Neural crest cell (in vitro differentiated cells): Measurements from ENCODE around the gene CMTM8. TPM values are rescaled to one million over a fixed set of nuclear protein-coding genes. Genes with fewer than 3 reads are reported as not detected.
A peak's percentile ranks its signal among the peaks of the same experiment; 100 is the strongest.
"Not testable (repeated sequence)": the region's sequence is repeated elsewhere in the genome, so short reads cannot be mapped to it uniquely, and the experiment has no call there.

Experiments
- DNase-seq: peaks from one replicate; pipeline ENCODE4 v3.0.0; 2021; ENCODE audit warnings: low read depth, mixed read lengths, low spot score
- H3K27ac Mint-ChIP-seq: one replicate; pipeline ENCODE4 v1.8.0; 2021; ENCODE audit warnings: mild to moderate bottlenecking, mixed read lengths; ENCODE audit not compliant: unreplicated experiment
- H3K27me3 Mint-ChIP-seq: 2 replicates; pipeline ENCODE4 v1.8.0; 2021; ENCODE audit warnings: low read depth, mild to moderate bottlenecking, mixed read lengths
- H3K36me3 Mint-ChIP-seq: 2 replicates; pipeline ENCODE4 v1.8.0; 2021; ENCODE audit warnings: low read depth, mild to moderate bottlenecking, mixed read lengths
- H3K4me1 Mint-ChIP-seq: 2 replicates; pipeline ENCODE4 v1.8.0; 2021; ENCODE audit warnings: mixed read lengths
- H3K4me3 Mint-ChIP-seq: one replicate; pipeline ENCODE4 v1.8.0; 2021; ENCODE audit warnings: mild to moderate bottlenecking, mixed read lengths
- H3K9me3 Mint-ChIP-seq: 2 replicates; pipeline ENCODE4 v1.8.0; 2021; ENCODE audit warnings: mixed read lengths
- long read RNA-seq: library from polyadenylated mRNA; unstranded; transcript quantifications from one replicate; pipeline ENCODE4 v2.0.0, GENCODE V29; 2020
- total RNA-seq: library from RNA; stranded (reverse); gene quantifications from 2 replicates; pipeline ENCODE4 v1.2.1, GENCODE V29; 2021
- TF ChIP-seq, protein P1 (sequence below): fragments of 200-600 bp; sonication (generic); conservative IDR thresholded peaks from 2 replicates; pipeline ENCODE4 v1.5.0; 2021; ENCODE audit warnings: antibody characterized with exemption, mild to moderate bottlenecking

Gene CMTM8, protein sequence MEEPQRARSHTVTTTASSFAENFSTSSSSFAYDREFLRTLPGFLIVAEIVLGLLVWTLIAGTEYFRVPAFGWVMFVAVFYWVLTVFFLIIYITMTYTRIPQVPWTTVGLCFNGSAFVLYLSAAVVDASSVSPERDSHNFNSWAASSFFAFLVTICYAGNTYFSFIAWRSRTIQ
- 4.4 TPM in 2 replicates for total RNA-seq
- long read RNA-seq, result 0 reads

DNA sequence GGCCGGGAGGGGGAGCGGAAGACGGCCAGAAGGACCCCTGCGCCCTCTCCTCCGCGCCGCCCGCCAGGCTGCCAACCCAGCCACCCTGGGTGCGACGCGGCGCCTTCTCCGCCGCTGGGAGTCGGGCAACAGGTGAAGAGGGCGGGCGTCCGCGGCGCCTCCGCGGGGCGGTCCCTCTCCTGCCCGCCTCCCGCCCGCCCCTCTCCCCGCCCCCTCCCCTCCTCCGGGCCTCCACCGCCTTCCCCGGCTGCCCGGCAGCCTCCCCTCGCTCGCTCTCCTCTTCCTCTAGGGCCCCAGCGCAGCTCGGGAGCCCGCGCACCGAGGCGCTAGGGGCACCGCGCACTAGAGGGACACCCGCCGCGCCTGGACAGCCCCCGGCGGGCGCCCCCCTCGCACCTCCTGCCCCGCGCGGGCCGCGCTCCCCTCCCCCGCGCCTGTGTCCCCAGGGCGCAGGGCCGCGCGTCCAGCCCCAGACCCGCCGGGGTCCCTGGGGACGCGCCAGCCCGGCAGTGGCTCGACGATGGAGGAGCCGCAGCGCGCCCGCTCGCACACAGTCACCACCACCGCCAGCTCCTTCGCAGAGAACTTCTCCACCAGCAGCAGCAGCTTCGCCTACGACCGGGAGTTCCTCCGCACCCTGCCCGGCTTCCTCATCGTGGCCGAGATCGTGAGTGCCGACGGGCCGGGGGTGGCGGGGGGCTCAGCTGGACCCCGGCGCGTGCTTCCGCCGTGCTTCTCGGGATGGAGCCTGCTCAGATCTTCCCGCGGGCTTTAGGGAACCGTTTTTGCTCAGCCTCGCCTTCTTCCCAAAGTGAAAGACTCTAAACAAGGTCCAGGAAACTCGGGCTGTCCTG, at the start of gene CMTM8:
TSS of gene CMTM8 (plus strand) at position 228 of the 854 bp plus-strand sequence. CDS start at position 521, 293 bp downstream.
- peak within 1 kb of the TSS; percentile 90 for H3K4me3 Mint-ChIP-seq
- H3K27ac Mint-ChIP-seq, result no peak within 1 kb of the TSS
- DNase-seq, result peak; percentile 39
- peaks cover 41% of the 10 kb centered on the region for H3K27me3 Mint-ChIP-seq
- peaks cover 20% of the 10 kb centered on the region for H3K4me1 Mint-ChIP-seq
- TF ChIP-seq, protein P1, sequence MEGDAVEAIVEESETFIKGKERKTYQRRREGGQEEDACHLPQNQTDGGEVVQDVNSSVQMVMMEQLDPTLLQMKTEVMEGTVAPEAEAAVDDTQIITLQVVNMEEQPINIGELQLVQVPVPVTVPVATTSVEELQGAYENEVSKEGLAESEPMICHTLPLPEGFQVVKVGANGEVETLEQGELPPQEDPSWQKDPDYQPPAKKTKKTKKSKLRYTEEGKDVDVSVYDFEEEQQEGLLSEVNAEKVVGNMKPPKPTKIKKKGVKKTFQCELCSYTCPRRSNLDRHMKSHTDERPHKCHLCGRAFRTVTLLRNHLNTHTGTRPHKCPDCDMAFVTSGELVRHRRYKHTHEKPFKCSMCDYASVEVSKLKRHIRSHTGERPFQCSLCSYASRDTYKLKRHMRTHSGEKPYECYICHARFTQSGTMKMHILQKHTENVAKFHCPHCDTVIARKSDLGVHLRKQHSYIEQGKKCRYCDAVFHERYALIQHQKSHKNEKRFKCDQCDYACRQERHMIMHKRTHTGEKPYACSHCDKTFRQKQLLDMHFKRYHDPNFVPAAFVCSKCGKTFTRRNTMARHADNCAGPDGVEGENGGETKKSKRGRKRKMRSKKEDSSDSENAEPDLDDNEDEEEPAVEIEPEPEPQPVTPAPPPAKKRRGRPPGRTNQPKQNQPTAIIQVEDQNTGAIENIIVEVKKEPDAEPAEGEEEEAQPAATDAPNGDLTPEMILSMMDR, result no peak
- H3K36me3 Mint-ChIP-seq, result no peaks in the 10 kb centered on the region
- H3K9me3 Mint-ChIP-seq, result no peaks in the 10 kb centered on the region

DNA sequence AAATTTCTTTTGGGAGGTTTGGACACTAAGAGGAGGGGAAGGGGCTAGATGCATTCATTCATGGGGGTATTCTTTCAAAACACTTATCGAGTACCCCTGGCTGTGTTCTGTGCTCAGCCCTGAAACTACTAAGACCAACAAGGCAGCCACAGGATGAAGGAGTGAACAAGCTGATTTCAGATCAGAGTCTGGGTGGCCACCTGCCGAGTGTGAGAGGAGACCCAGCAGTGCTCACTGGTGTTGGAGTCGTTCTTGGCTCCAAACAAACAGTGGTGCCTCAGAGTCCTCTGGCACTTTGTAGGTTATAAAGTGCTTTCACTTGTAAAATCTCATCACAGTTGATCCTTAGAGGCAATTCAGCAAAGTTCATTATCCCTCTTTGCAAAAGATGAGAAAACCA, 48.8 kb upstream of the CMTM8 start:
- H3K4me1 Mint-ChIP-seq, result peaks cover 11% of the 10 kb centered on the region
- TF ChIP-seq, protein P1, result no peak
- H3K9me3 Mint-ChIP-seq, result peaks cover 6% of the 10 kb centered on the region
- no peaks in the 10 kb centered on the region for H3K27me3 Mint-ChIP-seq
- DNase-seq, result no peak
- H3K4me3 Mint-ChIP-seq, result no peak overlapping the region
- H3K27ac Mint-ChIP-seq, result no peak overlapping the region
- no peaks in the 10 kb centered on the region for H3K36me3 Mint-ChIP-seq

DNA sequence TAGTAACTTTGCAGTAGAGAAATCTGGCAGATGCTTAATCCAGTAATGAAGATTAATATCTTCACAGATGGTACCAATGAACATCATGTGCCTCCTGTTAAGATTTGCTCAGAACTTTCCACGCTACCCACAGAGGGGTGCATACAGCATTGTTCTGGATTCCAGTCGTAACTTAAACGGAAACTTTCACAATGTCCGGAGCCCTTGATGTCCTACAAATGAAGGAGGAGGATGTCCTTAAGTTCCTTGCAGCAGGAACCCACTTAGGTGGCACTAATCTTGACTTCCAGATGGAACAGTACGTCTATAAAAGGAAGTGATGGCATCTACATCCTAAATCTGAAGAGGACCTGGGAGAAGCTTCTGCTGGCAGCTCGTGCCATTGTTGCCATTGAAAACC, 47.9 kb upstream of the CMTM8 start:
- peaks cover 11% of the 10 kb centered on the region for H3K4me1 Mint-ChIP-seq
- not testable (repeated sequence) for H3K4me3 Mint-ChIP-seq, H3K27ac Mint-ChIP-seq, DNase-seq, H3K27me3 Mint-ChIP-seq, H3K9me3 Mint-ChIP-seq, H3K36me3 Mint-ChIP-seq

DNA sequence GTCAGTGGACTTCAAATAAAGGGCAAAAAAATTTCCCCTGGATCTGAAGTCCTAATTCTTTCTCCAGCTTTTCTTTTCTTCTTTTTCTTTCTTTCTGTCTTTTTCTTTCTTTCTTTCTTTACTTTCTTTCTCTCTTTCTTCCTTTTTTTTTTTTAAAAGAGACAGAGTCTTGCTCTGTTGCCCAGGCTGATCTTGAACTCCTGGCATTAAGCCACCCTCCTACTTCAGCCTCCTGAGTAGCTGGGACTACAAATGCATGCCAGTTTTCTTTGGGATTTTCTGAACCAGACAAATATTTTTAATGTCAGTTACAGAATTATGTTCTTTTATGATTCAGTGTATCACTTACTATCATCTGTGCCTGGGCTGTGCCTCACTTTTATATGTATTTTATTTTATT, 45.4 kb upstream of the CMTM8 start:
- Mint-ChIP-seq H3K4me1 (no peaks in the 10 kb centered on the region), H3K27me3 (no peaks in the 10 kb centered on the region), H3K4me3 (no peak overlapping the region), H3K36me3 (no peaks in the 10 kb centered on the region), H3K27ac (no peak overlapping the region), H3K9me3 (peaks cover 4% of the 10 kb centered on the region)
- no peak for DNase-seq
- TF ChIP-seq, protein P1, result no peak

DNA sequence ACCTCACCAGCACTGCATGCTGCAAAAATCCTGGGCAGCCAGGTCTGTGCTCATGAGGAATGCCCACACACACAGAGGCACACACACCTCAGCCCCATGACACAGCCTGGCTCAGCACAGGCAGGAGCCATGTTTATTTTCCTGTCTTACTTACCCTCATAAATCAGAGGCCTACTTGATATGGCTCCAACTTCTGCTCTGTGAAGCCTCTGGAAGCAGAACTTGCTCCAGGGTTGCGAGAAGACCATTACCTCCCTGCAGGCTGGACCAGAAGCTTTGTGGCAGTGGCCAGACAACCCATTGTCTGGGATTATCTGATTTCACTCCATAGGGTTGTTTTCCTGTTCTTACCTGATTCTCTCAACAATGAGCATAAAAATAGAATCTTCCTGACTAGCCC, 43.8 kb upstream of the CMTM8 start:
- no peak overlapping the region for H3K27ac Mint-ChIP-seq
- H3K27me3 Mint-ChIP-seq, result no peaks in the 10 kb centered on the region
- TF ChIP-seq, protein P1, result no peak
- no peak for DNase-seq
- H3K9me3 Mint-ChIP-seq, result no peaks in the 10 kb centered on the region
- H3K36me3 Mint-ChIP-seq, result no peaks in the 10 kb centered on the region
- H3K4me1 Mint-ChIP-seq, result no peaks in the 10 kb centered on the region
- H3K4me3 Mint-ChIP-seq, result no peak overlapping the region

DNA sequence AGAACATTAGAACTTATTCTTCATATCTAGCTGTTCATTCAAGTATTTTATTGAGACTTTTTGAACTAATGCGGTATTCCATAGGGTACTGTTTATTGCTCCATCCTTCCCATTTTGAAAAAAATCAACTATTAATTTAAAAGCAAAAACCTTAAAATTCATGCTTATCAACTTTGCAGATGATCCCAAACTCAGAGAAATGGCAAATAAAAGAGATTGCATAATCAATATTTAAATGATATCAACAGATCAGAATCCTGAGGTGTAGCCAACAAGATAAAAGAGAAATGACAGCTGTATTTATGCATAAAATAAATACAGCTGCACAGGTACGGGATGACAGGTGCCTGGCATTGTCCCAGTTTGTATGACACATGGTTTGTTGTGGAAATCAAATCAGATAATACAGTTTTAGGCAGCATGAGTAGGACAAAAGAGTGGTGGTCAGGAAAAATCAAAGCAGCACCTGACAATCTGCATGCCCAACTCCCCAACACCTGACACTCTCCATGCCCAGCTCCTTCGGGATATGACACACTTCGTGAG, 42.4 kb upstream of the CMTM8 start:
- DNase-seq, result no peak
- H3K27me3 Mint-ChIP-seq, result no peaks in the 10 kb centered on the region
- H3K9me3 Mint-ChIP-seq, result no peaks in the 10 kb centered on the region
- no peaks in the 10 kb centered on the region for H3K4me1 Mint-ChIP-seq
- no peaks in the 10 kb centered on the region for H3K36me3 Mint-ChIP-seq
- H3K4me3 Mint-ChIP-seq, result no peak overlapping the region
- TF ChIP-seq, protein P1, result no peak
- H3K27ac Mint-ChIP-seq, result no peak overlapping the region
